GM15510 (cell line): ENCODE results near the gene OSGIN1.

ENCODE experiments used
- POLR2A ChIP-seq: IDR thresholded peaks from 3 replicates; pipeline ENCODE4 v1.6.1; 2011; ENCODE audit warnings: borderline replicate concordance; ENCODE audit not compliant: insufficient read length; ENCODE audit errors: extremely low read depth

Gene OSGIN1

DNA sequence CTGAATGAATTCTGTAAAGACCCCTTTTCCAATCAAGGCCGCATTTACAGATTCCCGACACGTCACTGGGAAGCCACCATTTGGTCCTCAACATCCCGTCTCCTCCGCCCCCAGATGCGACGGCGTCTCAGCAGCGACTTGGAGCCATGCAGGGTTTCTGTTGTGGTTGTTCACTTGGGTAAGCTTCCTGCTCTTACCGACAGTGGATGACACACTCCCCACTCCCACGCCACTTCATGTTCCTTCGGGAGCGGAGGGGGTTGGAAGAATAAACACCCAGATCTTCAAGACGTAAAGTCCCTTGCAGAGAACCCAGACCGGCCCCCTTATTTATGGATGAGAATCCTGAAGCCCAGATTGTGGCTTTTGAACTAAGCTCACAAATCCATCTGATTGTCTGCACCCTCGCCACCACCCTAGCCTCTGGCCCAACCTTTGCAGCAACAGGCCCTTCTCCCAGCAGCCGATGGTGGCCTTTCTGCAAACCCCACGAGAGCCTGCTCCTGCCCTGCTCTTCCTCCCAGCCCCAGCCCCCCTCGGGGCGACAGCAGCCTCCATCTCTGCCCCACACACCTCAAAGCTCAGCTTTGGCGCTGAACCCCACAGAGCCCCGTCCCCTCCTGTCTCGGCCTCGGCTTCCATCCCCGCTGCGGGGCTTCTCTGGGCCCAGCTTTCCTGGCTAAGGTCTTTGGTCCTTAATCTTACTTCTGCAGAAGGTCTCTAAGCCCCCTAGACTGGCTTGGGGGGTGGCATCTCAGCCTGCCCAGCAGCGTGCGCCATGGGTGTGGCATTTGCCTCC lies 19.0 kb upstream of the OSGIN1 start:
- TF ChIP-seq POLR2A: no peak

DNA sequence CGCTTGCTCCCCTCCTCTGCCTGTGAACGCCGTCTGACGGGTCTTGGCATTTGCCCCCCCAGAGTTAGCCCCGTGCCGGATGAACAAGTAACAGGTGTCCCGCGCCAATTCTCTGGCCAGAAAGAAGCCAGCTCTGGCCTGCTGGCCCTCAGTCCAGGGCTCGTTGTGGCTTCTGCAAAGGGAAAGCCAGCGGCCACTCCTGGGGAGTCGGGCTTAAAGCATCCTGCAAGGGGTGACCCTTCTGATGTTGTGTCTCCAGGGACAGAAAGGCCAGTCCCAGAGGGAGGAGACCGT lies 18.4 kb upstream of the OSGIN1 start:
- TF ChIP-seq POLR2A: no peak

DNA sequence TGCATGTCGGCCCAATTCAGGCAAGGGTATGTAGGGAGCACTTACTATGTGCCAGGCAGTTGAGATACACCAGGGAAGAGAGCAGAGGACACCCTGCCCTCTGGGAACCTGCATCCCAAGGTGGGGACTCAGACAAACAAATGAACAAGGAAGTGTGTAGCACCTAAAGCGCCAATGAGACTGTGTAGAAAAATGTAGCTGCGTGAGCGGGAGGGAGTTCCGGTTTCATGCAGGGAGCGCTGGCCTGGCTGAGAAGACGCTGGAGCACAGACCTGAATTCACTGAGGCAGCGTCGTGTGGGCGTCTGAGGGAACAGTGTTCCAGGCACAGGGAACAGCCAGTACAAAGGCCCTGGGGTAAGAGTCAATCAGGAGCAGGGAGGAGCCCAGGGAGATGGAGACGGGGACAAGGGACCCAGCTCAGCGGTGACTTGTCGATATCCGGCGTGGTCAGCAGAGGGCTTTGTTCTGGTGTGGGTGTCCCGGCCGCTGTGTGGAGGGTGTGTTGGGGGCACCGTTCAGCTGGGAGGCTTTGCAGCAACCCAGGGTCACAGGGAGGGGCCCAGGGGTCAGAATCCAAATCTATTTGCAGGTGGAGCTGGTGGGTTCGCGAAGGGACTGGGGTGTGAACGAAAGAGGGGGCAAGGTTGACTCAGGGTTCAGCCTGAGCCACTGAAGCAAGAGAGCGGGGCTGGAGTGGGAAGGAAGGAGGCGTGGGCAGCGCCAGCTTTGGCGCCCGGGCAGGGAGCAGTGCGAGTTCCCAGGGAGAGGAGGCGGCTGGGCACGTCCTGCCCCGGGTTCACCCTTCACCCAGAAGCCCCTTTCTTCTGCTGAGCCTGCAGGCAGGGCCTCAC lies 17.8 kb upstream of the OSGIN1 start:
- no peak for TF ChIP-seq POLR2A

DNA sequence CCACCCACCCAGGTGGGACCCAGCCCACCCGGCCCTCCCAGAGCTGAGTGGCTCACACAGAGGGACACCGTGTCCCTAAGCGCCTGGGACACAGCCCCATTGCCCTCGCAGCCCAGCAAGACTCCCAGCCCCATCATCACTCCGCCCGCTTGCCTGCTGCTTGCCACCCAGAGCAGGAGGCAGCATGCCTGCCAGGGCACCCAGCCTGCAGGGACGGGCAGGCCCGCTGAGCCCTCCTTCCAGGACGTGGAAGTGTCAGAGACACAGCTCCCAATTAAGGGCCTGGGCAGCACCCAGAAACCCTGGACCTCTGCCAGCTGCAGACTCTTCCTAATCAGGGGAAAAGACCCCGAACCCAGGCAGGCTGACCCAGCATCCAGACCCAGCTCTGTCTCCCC lies 17.2 kb upstream of the OSGIN1 start:
- no peak for TF ChIP-seq POLR2A

DNA sequence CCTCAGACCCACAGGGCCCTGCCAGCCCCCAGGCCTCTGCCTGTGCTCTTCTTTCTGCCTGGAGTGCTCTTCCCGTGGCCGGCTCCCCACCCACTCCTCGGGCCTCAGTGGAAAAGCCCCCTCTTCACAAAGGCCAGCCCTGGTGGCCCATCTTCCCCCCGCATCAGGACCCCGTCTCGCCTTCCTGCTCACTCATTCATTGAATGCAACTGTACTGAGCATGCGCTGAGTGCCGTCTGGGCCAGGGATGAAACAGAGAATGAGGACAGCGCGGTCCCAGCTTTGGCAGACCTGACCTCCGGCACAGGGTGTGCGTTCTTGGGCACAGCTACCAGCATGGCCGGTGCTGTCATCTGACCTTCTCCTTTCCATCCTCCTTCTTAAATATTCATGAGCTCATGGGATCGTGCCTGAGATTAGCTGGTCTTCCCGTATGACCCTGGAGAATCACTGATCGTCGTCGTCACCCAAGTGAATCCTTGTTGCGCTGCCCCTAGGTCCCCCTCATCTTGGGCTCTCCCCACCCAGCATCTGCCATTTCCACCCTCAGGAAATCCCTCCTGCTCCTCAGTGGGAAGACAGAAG lies 16.4 kb upstream of the OSGIN1 start:
- TF ChIP-seq POLR2A: no peak

DNA sequence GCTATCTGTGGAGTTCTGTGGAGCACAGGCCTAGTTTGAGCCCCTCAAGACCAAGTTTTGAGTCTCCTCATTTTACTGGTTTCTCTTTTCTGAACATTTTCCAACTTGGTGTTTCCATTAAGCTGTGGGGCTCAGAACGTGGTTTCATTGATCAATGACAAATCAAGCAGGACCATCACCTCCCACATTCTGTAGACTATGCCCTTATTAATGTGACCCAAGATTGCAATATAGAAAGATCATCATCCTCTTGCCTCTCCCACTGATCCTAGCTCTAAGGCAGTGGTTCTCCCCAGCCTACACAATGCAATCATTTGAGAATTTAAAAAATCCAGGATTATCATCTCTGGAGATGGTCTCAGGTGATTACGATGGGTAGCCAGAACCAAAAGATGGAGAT lies 15.8 kb upstream of the OSGIN1 start:
- TF ChIP-seq POLR2A: no peak

DNA sequence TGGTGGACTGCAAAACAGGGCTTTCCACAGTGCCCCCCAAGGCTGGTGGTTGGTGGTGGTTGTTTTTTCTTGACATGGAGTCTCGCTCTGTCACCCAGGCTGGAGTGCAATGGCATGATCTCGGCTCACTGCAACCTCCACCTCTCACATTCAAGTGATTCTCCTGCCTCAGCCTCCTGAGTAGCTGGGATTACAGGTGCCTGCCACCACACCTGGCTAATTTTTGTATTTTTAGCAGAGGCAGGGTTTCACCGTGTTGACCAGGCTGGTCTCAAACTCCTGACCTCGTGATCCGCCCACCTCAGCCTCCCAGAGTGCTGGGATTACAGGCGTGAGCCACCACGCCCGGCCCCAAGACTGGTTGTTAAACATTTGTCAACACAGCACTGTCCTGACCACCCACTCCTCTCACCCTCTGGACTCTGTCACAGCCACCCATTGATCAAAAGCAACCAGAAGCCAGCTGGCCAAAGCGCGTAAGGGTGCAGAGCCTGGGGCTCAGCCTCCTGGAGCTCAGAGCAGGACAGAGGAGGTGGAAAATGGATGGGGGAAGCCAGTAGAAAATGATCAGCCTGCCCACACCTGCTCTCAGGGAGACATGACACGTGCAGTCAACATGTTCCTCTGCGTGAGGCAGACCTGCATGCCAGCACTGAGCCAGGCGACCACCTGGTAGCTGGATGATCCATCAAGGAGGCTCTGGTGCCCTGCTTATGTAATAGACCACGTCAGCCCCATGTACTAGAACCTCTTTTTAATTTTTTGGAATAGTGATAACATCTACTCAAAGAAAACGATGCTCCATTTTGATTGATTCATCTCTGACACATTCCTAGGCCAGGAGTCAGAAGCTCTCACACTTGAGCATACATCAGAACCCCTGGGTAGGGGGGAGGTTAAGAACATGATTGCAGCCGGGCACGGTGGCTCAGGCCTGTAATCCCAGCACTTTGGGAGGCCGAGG lies 14.8 kb upstream of the OSGIN1 start:
- TF ChIP-seq POLR2A: no peak

DNA sequence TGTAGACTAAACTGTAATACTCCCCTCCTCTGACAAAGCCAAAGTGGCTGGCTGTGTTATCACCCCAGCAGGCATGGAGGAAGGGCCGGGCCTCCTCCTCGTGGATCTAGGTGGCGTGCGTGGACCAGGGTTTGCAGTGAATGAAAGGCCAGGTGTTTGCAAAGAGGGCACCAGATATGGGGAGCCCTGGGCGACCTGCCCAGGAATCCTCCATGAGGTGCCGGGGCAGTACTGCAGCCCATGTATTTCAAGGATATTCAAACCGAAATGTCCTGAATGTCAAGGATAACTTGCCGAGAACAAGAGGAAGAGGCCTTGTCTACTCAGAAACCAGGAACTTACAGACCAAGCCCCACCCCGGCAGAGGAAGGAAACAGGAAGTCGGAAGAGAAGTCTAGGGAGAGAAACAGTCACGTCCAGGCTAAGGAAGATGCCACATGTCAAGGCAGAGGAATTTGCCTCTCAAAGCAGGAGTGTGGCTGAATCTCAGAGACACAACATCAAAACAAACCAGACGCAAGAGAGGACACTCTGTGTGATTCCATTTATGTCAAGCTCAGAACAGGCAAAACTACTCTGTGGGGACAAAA lies 13.7 kb upstream of the OSGIN1 start:
- TF ChIP-seq POLR2A: no peak

DNA sequence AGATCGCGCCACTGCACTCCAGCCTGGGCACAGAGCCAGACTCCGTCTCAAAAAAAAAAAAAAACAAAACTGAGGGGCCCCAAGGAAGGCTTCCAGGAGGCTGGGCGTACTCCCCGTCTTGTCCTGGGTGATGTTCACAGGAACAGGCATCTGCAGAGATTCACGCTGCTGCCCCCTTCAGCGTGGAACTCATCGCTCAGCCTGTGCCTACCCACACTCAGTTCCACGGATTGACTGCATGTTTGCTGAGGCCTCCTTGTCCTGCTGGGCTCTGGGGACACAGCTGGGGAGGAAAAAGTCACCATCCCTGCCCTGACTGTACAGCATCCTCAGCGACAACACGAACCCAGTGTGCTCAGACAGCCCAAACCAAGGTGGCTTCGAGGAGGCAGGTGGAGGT lies 12.9 kb upstream of the OSGIN1 start:
- TF ChIP-seq POLR2A: no peak

DNA sequence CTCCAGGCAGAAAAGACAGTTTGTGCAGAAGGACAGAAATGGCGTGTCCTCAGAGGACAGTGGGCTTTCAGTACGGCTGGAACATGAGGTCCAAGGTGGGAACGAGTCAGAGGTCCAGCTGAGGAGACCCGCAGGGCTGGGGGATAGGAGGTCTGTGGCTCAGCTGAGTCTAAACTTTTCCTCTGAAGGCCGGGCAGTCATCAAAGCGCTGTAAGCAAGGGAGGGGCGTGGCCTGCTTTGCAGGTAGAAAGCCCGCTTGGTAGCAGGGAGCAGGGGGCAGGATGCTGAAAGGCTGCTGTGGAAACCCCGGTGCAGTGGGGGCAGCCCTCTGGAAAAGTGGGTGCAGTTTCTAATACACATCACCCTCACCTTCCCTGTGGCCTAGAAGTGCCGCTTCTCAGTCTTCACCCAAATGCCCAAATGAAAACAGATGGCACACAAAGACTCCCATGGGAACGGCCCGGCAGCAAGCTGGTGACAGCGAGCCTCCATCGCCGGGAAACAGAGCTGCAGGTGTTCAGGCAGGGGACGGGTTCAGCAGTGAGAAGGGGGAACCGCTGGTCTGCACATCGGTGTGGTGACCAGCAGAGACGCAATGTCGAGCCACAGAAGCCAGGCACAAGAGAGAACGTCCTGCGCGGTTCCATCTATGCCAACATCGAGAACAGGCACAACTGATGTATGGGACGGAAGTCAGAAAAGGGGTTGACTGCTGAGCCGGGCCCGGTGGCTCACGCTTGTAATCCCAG lies 12.2 kb upstream of the OSGIN1 start:
- no peak for TF ChIP-seq POLR2A

DNA sequence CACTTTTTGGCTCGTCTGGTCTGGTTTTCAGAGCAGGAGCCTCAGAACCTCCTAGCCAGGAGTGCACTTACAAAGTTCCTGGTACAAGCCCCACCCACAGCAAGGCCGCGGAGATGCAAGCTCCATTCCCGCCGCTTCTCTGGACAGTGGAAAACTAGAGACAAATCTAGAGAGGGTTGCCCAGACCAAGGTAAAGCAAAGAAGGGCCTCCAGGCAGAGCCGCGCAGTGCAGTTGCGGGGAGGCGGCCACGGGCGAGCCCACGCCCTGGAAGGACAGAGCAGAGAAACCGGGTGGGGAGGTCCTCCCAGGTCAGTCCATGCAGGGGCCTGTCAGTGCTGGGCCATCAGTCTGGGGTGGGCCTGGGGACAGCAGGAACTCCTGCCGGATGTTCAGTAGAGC lies 11.0 kb upstream of the OSGIN1 start:
- no peak for TF ChIP-seq POLR2A

DNA sequence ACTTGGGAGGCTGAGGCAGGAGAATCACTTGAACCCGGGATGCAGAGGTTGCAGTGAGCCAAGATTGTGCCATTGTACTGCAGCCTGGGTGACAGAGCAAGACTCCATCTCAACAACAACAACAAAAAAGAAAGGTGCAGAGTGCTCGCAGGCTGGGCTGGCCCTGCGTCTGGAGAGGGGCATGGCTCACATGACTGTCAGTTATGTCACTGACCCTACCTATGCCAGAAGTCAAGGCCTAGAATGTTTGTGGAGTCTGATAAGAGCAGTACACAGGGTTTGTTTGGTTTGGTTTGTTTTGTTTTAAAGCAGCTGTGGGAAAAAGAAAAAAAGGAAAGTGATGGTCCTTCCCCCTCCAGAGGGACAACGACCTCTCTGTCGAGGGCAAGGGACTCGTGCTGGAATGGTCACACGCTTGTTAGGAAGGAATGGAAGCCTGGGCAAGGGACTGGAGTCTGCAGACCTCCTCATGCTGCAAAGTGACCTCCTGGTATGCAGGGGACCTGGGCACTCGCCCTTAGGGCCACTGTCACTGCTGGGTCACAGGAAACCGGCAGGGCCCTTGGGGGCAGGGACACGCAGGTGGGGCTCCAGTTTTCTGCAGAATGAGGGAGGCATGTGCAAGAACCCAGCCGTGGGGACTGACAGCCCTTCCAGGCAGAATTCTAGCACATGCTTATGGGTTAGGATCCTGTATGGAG lies 10.1 kb upstream of the OSGIN1 start:
- TF ChIP-seq POLR2A: no peak

DNA sequence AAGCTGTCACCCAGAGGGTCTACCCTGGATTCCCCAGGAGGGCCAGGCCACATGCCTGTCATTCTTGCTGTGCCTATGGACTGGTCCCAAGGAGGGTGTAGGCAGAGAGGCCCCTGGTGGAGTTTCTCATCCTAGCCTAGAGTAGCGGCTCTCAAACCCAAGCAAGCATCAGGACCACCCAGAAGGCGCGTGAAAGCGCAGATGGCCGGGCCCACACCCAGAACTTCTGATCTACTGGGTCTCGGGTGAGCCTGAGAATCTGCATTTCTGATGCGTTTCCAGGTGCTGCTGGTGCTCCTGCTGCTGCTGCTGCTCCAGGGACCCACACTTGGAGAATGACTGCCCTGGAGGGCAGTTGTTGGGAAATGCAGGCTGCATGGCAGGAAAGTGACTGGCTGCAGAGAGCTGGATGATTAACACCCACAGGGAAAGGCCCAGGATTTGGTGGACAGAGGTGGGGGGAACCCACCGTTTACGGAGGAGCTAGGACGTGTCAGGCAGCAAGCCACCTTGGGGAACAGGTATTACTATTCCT lies 9.5 kb upstream of the OSGIN1 start:
- TF ChIP-seq POLR2A: no peak
